Measurements from ENCODE around the gene PLBD2. TPM values are rescaled to one million over a fixed set of nuclear protein-coding genes. Genes with fewer than 3 reads are reported as not detected.
A peak's percentile ranks its signal among the peaks of the same experiment; 100 is the strongest.

PLBD2 gene
- total RNA-seq, 1 experiment from 2014 or later = 31.4 TPM

DNA sequence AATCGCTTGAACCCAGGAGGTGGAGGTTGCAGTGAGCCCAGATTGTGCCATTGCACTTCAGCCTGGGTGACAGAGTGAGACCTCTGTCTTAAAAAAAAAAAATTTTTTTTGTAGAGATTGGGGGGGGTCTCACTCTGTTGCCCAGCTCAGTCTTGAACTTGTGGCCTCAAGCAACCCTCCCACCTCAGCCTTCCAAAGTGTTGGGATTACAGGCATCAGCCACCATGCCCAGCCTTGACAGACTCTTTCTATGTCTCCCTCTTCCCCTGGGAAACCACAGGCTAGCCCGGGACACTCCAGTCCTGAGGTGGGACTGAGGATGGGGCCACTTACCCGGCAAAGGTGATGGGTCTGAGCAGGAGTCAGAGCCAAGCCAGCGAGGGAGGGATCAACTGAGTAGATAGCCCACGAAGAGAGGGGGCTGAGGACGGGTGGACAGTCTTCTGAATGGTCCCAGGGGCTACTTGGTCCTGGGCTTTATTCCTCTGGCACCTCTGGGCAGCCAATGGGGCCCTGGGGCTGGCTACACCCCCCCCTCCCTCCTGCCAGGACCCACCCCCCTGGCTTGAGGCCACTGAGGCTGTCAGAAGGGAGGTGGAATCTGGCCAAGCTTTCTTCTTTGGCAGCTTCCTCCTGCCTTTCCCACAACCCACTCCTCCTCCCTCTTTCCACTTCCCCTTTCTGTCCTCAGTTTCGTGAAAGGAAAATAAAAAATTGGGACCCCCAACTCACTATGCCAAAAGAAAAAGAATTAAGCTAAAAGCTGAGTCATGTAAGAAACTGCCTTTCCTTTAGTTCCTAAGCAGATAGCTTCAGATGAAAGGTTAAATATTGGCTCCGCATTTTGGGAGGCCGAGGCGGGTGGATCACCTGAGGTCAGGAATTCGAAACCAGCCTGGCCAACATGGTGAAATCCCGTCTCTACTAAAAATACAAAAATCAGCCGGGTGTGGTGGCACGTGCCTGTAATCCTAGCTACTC is 45.3 kb downstream of the PLBD2 start, which contains the start of gene SDS:
TSS of gene SDS (minus strand) at position 453 of the 981 bp plus-strand sequence. CDS start 4,179 bp downstream, outside the sequence.
- no peaks in the 10 kb centered on the region for H3K79me2 ChIP-seq (ENCODE audit: insufficient read depth, low read length)
- no peak within 1 kb of the TSS for H3K18ac ChIP-seq (ENCODE audit: insufficient read length, low read depth, low read length)
- TF ChIP-seq, protein P1, sequence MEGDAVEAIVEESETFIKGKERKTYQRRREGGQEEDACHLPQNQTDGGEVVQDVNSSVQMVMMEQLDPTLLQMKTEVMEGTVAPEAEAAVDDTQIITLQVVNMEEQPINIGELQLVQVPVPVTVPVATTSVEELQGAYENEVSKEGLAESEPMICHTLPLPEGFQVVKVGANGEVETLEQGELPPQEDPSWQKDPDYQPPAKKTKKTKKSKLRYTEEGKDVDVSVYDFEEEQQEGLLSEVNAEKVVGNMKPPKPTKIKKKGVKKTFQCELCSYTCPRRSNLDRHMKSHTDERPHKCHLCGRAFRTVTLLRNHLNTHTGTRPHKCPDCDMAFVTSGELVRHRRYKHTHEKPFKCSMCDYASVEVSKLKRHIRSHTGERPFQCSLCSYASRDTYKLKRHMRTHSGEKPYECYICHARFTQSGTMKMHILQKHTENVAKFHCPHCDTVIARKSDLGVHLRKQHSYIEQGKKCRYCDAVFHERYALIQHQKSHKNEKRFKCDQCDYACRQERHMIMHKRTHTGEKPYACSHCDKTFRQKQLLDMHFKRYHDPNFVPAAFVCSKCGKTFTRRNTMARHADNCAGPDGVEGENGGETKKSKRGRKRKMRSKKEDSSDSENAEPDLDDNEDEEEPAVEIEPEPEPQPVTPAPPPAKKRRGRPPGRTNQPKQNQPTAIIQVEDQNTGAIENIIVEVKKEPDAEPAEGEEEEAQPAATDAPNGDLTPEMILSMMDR (conservative IDR thresholded peaks at IDR 0.05) = no peak
- H2BK12ac ChIP-seq (ENCODE audit: insufficient read length, low read depth, low read length) = no peak within 1 kb of the TSS
- H4K5ac ChIP-seq (ENCODE audit: insufficient read length, low read depth, low read length) = no peak within 1 kb of the TSS
- no peak for DNase-seq
- no peaks in the 10 kb centered on the region for H4K20me1 ChIP-seq (ENCODE audit: control insufficient read depth, insufficient read depth, insufficient read length)
- H3K14ac ChIP-seq (ENCODE audit: insufficient read depth, low read length) = no peak within 1 kb of the TSS; the same call in 1 of the 2 replicates
- no peak within 1 kb of the TSS for H3K56ac ChIP-seq (ENCODE audit: insufficient read length, low read depth, low read length)
- H3K4me3 Mint-ChIP-seq = no peak within 1 kb of the TSS; a peak in 1 of 5 replicates
- peaks cover 2% of the 10 kb centered on the region for H3K27me3 Mint-ChIP-seq (ENCODE audit: low read depth)
- H4K91ac ChIP-seq (ENCODE audit: insufficient read length, low read depth, low read length) = no peak within 1 kb of the TSS
- H3K36me3 Mint-ChIP-seq (ENCODE audit: insufficient read depth in 1 of 3, low read depth in 3 of 3) = no peaks in the 10 kb centered on the region
- H4K8ac ChIP-seq (replicated peaks; ENCODE audit: insufficient read length, low read depth, low read length) = no peak within 1 kb of the TSS
- no peak within 1 kb of the TSS for H2BK20ac ChIP-seq (ENCODE audit: low read depth, low read length, poor library complexity, severe bottlenecking)
- H3T11ph ChIP-seq (ENCODE audit: low read length) = no peak within 1 kb of the TSS
- no peaks in the 10 kb centered on the region for H3K79me1 ChIP-seq (ENCODE audit: insufficient read depth, low read depth, low read length, poor library complexity, severe bottlenecking)
- no peak within 1 kb of the TSS for H3K4ac ChIP-seq (ENCODE audit: low read depth, low read length)
- H3K9me3 ChIP-seq (ENCODE audit: control insufficient read depth, low read depth, low read length) = no peaks in the 10 kb centered on the region
- no peak within 1 kb of the TSS for H2BK15ac ChIP-seq (ENCODE audit: low read depth, low read length)
- peak within 1 kb of the TSS in 1 of 3 experiments; percentile 66; a peak in 1 of 7 replicates for H3K27ac Mint-ChIP-seq
- no peak within 1 kb of the TSS for H2AFZ ChIP-seq (ENCODE audit: low read length)
- no peak within 1 kb of the TSS for H3K9ac ChIP-seq (ENCODE audit: extremely low read depth, insufficient read length, low read length)
- no peaks in the 10 kb centered on the region for H3K23me2 ChIP-seq (ENCODE audit: insufficient read length, low read depth, low read length, poor library complexity, severe bottlenecking)
- no peak within 1 kb of the TSS for H3K4me2 ChIP-seq (ENCODE audit: insufficient read depth, insufficient read length, low read length)
- H2AK5ac ChIP-seq (ENCODE audit: insufficient read length, low read length) = no peak within 1 kb of the TSS
- peaks cover 20 to 41% of the 10 kb centered on the region in 2 experiments for H3K4me1 Mint-ChIP-seq
- H2BK120ac ChIP-seq (ENCODE audit: low read depth, low read length, poor library complexity, severe bottlenecking) = no peak within 1 kb of the TSS
- no peak within 1 kb of the TSS for H3K27ac ChIP-seq (ENCODE audit: insufficient read length, low read depth, low read length)
- no CpG with 5 or more reads among the region's 14 CpGs for WGBS (ENCODE audit: extremely low coverage, insufficient read length, low lambda C conversion rate)
- H3K4me1 ChIP-seq (ENCODE audit: insufficient read depth, low read length) = no peaks in the 10 kb centered on the region
- no peaks in the 10 kb centered on the region for H3K27me3 ChIP-seq (ENCODE audit: insufficient read depth, low read length)
- H3K9me3 Mint-ChIP-seq = no peaks in the 10 kb centered on the region; a peak in 1 of 5 replicates
- H3K23ac ChIP-seq (ENCODE audit: insufficient read length, low read depth, low read length) = no peak within 1 kb of the TSS
- no peak within 1 kb of the TSS for H2BK5ac ChIP-seq (ENCODE audit: insufficient read length, low read length)
